Caco-2 (cell line): Measurements from ENCODE around the gene COL4A2. TPM values are rescaled to one million over a fixed set of nuclear protein-coding genes. Genes with fewer than 3 reads are reported as not detected.

Experiments
- BruUV-seq: library from RNA; stranded (reverse); fragments of 400-500 nt; replicated peaks from 2 replicates; lab custom pipeline; 2021; lab: Mats Ljungman, UMichigan
- CTCF ChIA-PET: fragments of 300-600 bp; sonication (Branson Sonifier 250); formaldehyde crosslinking; loops from one replicate; lab custom pipeline; 2022; ENCODE audit warnings: antibody characterized with exemption; lab: Charles Lee
- POLR2A ChIA-PET: fragments of 300-600 bp; sonication (Branson Sonifier 250); formaldehyde crosslinking; loops from one replicate; lab custom pipeline; 2022; ENCODE audit warnings: antibody characterized with exemption; lab: Charles Lee
- DNase-seq, 2 experiments: peaks; one replicate each; pipeline versions ENCODE4 v3.0.0 to v3.0.0-alpha.2; 2020 to 2022
- H3K27me3 ChIP-seq: replicated peaks from 2 replicates; pipeline ENCODE4 v1.6.0; 2011; ENCODE audit warnings: low read length; ENCODE audit not compliant: control insufficient read depth, insufficient read depth
- H3K36me3 ChIP-seq: 2 replicates; pipeline ENCODE4 v1.5.1; 2011; ENCODE audit warnings: low read length; ENCODE audit not compliant: control insufficient read depth, insufficient read depth
- H3K4me1 ChIP-seq: fragments of 250-450 bp; sonication (Bioruptor Pico); 2 replicates; pipeline ENCODE4 v1.5.1; 2020; ENCODE audit warnings: mild to moderate bottlenecking
- H3K4me3 ChIP-seq: 2 replicates; pipeline ENCODE4 v1.5.1; 2011; ENCODE audit warnings: low read depth, mild to moderate bottlenecking, control low read depth, low read length
- H3K9me3 ChIP-seq: fragments of 250-450 bp; sonication (Bioruptor Pico); 2 replicates; pipeline ENCODE4 v1.5.1; 2020; ENCODE audit warnings: mild to moderate bottlenecking, moderate library complexity
- H3K27ac Mint-ChIP-seq: one replicate; pipeline ENCODE4 v1.8.0; 2022; ENCODE audit warnings: mixed read lengths; ENCODE audit not compliant: unreplicated experiment
- H3K27me3 Mint-ChIP-seq: one replicate; pipeline ENCODE4 v1.8.0; 2022; ENCODE audit warnings: mixed read lengths; ENCODE audit not compliant: insufficient read depth, unreplicated experiment
- H3K36me3 Mint-ChIP-seq: one replicate; pipeline ENCODE4 v1.8.0; 2022; ENCODE audit warnings: mild to moderate bottlenecking, mixed read lengths; ENCODE audit not compliant: insufficient read depth, unreplicated experiment
- H3K4me1 Mint-ChIP-seq: one replicate; pipeline ENCODE4 v1.8.0; 2022; ENCODE audit warnings: low read depth, mixed read lengths; ENCODE audit not compliant: unreplicated experiment
- H3K4me3 Mint-ChIP-seq: one replicate; pipeline ENCODE4 v1.8.0; 2022; ENCODE audit warnings: mild to moderate bottlenecking, moderate library complexity, mixed read lengths; ENCODE audit not compliant: unreplicated experiment
- H3K9me3 Mint-ChIP-seq: one replicate; pipeline ENCODE4 v1.8.0; 2022; ENCODE audit warnings: mixed read lengths; ENCODE audit not compliant: unreplicated experiment
- intact Hi-C: fragments of 100-400 bp; cut with micrococcal nuclease; formaldehyde crosslinking; loops from one replicate; pipeline ENCODE4 v1.10.0; 2022; ENCODE audit not compliant: unreplicated experiment
- total RNA-seq: library from RNA; stranded (reverse); gene quantifications from 2 replicates; pipeline ENCODE4 v1.2.3, GENCODE V29; 2022
- TF ChIP-seq, protein P1 (sequence below), 2 experiments: fragments of 200-600 bp in 1 of 2; IDR thresholded peaks; 1 replicate in 1 of 2; 2 replicates in 1 of 2; pipeline versions ENCODE4 v1.5.1 to v1.8.0; 2011 to 2022; ENCODE audit warnings: antibody characterized with exemption in 1 of 2, control low read depth in 1 of 2, inconsistent platforms in 1 of 2, low read depth in 1 of 2, low read length in 1 of 2, mild to moderate bottlenecking in 1 of 2, moderate library complexity in 1 of 2; ENCODE audit not compliant: insufficient read depth in 1 of 2, severe bottlenecking in 1 of 2, unreplicated experiment in 1 of 2

The COL4A2 gene
- total RNA-seq, 1 experiment from 2014 or later: 19.2 TPM

DNA sequence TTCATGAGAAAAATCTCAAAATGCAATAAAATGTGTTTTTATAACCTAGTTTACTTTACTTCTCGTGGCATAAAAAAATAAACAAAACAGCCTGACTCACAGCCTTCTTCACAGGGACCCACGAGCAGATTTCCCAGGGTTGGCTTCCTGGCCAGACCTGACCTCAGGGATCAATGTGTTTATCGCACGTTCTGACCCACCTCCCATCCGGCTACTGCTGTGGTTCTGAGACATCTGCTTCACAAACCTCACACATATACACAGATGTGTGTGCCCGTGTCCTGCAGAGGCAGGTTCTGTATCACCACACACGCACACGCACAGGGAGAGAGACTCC is 118.3 kb downstream of the COL4A2 start:
- no peak overlapping the region for H3K4me3 ChIP-seq
- no peaks in the 10 kb centered on the region for H3K27me3 Mint-ChIP-seq
- intact Hi-C loops: no loop called here
- H3K4me3 Mint-ChIP-seq: no peak overlapping the region
- peaks cover 9% of the 10 kb centered on the region for H3K4me1 Mint-ChIP-seq
- TF ChIP-seq, protein P1, sequence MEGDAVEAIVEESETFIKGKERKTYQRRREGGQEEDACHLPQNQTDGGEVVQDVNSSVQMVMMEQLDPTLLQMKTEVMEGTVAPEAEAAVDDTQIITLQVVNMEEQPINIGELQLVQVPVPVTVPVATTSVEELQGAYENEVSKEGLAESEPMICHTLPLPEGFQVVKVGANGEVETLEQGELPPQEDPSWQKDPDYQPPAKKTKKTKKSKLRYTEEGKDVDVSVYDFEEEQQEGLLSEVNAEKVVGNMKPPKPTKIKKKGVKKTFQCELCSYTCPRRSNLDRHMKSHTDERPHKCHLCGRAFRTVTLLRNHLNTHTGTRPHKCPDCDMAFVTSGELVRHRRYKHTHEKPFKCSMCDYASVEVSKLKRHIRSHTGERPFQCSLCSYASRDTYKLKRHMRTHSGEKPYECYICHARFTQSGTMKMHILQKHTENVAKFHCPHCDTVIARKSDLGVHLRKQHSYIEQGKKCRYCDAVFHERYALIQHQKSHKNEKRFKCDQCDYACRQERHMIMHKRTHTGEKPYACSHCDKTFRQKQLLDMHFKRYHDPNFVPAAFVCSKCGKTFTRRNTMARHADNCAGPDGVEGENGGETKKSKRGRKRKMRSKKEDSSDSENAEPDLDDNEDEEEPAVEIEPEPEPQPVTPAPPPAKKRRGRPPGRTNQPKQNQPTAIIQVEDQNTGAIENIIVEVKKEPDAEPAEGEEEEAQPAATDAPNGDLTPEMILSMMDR (IDR thresholded peaks at IDR 0.05; ENCODE audit: insufficient read depth in 1 of 2, low read depth in 1 of 2, low read length in 1 of 2, severe bottlenecking in 1 of 2, unreplicated experiment in 1 of 2): no peak
- H3K36me3 ChIP-seq: no peaks in the 10 kb centered on the region
- no peak for DNase-seq
- no peaks in the 10 kb centered on the region for H3K9me3 Mint-ChIP-seq
- no TSS peak for BruUV-seq
- no peak overlapping the region for H3K27ac Mint-ChIP-seq
- CTCF ChIA-PET: no interaction called here
- no peaks in the 10 kb centered on the region for H3K27me3 ChIP-seq
- H3K9me3 ChIP-seq: no peaks in the 10 kb centered on the region
- POLR2A ChIA-PET: no interaction called here
- peaks cover 17% of the 10 kb centered on the region for H3K4me1 ChIP-seq
- H3K36me3 Mint-ChIP-seq: no peaks in the 10 kb centered on the region

DNA sequence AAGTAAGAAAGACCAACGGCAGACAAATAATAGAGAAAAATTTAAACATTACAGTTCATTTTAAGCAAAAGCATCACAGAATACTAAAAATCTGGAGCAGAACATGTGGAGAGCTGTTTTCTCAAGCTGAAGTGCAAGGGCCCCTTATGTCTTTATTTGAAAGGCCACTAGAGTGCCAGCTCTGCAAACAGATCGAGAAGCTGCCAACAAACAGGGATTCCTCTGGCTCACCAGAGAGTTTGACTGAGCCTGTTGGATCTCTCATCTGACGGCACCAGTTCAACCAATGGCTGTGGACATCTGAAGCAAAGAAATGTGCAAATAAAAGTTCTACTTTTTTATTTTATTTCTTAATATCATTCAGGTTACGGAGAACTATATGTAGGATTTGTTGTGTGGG is 119.7 kb downstream of the COL4A2 start:
- Mint-ChIP-seq H3K4me3 (no peak overlapping the region), H3K27ac (no peak overlapping the region), H3K27me3 (no peaks in the 10 kb centered on the region), H3K9me3 (no peaks in the 10 kb centered on the region), H3K36me3 (no peaks in the 10 kb centered on the region), H3K4me1 (peaks cover 9% of the 10 kb centered on the region)
- DNase-seq: no peak
- peaks cover 17% of the 10 kb centered on the region for H3K4me1 ChIP-seq
- no peaks in the 10 kb centered on the region for H3K9me3 ChIP-seq
- TF ChIP-seq, protein P1 (IDR thresholded peaks at IDR 0.05; ENCODE audit: insufficient read depth in 1 of 2, low read depth in 1 of 2, low read length in 1 of 2, severe bottlenecking in 1 of 2, unreplicated experiment in 1 of 2): no peak
- ChIA-PET POLR2A (interaction anchor here (0.5 kb wide), 1 partner anchor 80 kb away, joined by 3 read pairs; no protein-coding TSS in a partner anchor), CTCF (interaction anchor here (1.2 kb wide), 1 partner anchor 29 kb away, joined by 3 read pairs; no protein-coding TSS in a partner anchor)
- H3K36me3 ChIP-seq: no peaks in the 10 kb centered on the region
- intact Hi-C loops: no loop called here
- H3K27me3 ChIP-seq: no peaks in the 10 kb centered on the region
- no TSS peak for BruUV-seq
- no peak overlapping the region for H3K4me3 ChIP-seq

DNA sequence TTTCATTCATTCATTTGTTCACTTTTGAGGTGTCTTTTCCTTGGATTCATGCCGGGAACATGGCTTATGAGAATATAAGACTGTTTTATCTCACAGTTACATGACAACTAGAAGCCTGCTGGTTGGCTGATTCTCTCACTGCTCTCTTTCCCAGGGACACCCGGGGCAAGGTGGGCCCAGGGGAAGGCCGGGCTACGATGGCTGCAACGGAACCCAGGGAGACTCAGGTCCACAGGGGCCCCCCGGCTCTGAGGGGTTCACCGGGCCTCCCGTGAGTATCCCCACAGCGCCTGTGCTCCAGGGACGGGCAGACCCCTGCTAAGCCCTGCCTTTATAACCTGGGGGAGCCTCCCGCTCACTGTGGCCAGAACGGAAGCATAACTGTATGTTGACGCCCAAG is 121.2 kb downstream of the COL4A2 start:
- peaks cover 9% of the 10 kb centered on the region for H3K4me1 Mint-ChIP-seq
- H3K36me3 ChIP-seq: no peaks in the 10 kb centered on the region
- H3K4me3 ChIP-seq: no peak overlapping the region
- POLR2A ChIA-PET: no interaction called here
- no peaks in the 10 kb centered on the region for H3K27me3 Mint-ChIP-seq
- no peaks in the 10 kb centered on the region for H3K9me3 Mint-ChIP-seq
- TF ChIP-seq, protein P1 (IDR thresholded peaks at IDR 0.05; ENCODE audit: insufficient read depth in 1 of 2, low read depth in 1 of 2, low read length in 1 of 2, severe bottlenecking in 1 of 2, unreplicated experiment in 1 of 2): no peak
- no peak for DNase-seq
- H3K4me3 Mint-ChIP-seq: no peak overlapping the region
- CTCF ChIA-PET: no interaction called here
- intact Hi-C loops: no loop called here
- peaks cover 17% of the 10 kb centered on the region for H3K4me1 ChIP-seq
- no peaks in the 10 kb centered on the region for H3K27me3 ChIP-seq
- H3K27ac Mint-ChIP-seq: no peak overlapping the region
- no peaks in the 10 kb centered on the region for H3K9me3 ChIP-seq
- no peaks in the 10 kb centered on the region for H3K36me3 Mint-ChIP-seq
- BruUV-seq: no TSS peak
